ENCODE results near the gene BICD1.

The BICD1 gene

DNA sequence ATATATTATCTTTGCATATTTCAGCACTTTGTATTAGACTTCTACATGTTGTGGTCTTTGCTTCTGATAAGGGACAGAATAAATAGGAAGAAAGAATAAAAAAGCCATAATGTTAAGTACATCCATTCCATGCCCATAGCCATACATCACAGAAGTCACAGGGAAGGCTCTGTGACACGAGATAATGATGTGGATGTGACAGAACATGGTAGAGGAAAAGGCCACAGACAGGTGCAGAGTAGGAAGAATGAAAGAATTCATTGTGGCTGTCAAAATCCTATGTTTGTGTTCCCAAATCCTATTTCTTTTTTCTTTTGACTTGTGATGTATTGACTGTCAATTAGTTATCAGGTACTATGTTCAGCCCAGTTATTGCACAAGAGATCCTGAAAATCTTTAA lies 38.4 kb downstream of the BICD1 start:
- H3K27ac ChIP-seq (replicated peaks) = no peak overlapping the region
- no peaks in the 10 kb centered on the region for H3K27me3 ChIP-seq (ENCODE audit: insufficient read depth, poor library complexity, severe bottlenecking)
- TF ChIP-seq, protein P1, sequence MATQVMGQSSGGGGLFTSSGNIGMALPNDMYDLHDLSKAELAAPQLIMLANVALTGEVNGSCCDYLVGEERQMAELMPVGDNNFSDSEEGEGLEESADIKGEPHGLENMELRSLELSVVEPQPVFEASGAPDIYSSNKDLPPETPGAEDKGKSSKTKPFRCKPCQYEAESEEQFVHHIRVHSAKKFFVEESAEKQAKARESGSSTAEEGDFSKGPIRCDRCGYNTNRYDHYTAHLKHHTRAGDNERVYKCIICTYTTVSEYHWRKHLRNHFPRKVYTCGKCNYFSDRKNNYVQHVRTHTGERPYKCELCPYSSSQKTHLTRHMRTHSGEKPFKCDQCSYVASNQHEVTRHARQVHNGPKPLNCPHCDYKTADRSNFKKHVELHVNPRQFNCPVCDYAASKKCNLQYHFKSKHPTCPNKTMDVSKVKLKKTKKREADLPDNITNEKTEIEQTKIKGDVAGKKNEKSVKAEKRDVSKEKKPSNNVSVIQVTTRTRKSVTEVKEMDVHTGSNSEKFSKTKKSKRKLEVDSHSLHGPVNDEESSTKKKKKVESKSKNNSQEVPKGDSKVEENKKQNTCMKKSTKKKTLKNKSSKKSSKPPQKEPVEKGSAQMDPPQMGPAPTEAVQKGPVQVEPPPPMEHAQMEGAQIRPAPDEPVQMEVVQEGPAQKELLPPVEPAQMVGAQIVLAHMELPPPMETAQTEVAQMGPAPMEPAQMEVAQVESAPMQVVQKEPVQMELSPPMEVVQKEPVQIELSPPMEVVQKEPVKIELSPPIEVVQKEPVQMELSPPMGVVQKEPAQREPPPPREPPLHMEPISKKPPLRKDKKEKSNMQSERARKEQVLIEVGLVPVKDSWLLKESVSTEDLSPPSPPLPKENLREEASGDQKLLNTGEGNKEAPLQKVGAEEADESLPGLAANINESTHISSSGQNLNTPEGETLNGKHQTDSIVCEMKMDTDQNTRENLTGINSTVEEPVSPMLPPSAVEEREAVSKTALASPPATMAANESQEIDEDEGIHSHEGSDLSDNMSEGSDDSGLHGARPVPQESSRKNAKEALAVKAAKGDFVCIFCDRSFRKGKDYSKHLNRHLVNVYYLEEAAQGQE (IDR thresholded peaks at IDR 0.05; ENCODE audit: insufficient replicate concordance, low read depth) = no peak
- TF ChIP-seq POLR2AphosphoS5 (IDR thresholded peaks at IDR 0.05; ENCODE audit: low read depth) (no peak), GABPA (IDR thresholded peaks at IDR 0.05; ENCODE audit: low read depth) (no peak), SPI1 (IDR thresholded peaks at IDR 0.05; ENCODE audit: borderline replicate concordance, low read depth) (no peak)
- TF ChIP-seq, protein P2, sequence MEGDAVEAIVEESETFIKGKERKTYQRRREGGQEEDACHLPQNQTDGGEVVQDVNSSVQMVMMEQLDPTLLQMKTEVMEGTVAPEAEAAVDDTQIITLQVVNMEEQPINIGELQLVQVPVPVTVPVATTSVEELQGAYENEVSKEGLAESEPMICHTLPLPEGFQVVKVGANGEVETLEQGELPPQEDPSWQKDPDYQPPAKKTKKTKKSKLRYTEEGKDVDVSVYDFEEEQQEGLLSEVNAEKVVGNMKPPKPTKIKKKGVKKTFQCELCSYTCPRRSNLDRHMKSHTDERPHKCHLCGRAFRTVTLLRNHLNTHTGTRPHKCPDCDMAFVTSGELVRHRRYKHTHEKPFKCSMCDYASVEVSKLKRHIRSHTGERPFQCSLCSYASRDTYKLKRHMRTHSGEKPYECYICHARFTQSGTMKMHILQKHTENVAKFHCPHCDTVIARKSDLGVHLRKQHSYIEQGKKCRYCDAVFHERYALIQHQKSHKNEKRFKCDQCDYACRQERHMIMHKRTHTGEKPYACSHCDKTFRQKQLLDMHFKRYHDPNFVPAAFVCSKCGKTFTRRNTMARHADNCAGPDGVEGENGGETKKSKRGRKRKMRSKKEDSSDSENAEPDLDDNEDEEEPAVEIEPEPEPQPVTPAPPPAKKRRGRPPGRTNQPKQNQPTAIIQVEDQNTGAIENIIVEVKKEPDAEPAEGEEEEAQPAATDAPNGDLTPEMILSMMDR (IDR thresholded peaks at IDR 0.05; ENCODE audit: insufficient read depth, low read length) = no peak
- H3K4me3 ChIP-seq (replicated peaks; ENCODE audit: insufficient read depth, low read length) = no peak overlapping the region
- no peak for DNase-seq (ENCODE audit: low read depth in 1 of 2, low spot score in 1 of 2)

DNA sequence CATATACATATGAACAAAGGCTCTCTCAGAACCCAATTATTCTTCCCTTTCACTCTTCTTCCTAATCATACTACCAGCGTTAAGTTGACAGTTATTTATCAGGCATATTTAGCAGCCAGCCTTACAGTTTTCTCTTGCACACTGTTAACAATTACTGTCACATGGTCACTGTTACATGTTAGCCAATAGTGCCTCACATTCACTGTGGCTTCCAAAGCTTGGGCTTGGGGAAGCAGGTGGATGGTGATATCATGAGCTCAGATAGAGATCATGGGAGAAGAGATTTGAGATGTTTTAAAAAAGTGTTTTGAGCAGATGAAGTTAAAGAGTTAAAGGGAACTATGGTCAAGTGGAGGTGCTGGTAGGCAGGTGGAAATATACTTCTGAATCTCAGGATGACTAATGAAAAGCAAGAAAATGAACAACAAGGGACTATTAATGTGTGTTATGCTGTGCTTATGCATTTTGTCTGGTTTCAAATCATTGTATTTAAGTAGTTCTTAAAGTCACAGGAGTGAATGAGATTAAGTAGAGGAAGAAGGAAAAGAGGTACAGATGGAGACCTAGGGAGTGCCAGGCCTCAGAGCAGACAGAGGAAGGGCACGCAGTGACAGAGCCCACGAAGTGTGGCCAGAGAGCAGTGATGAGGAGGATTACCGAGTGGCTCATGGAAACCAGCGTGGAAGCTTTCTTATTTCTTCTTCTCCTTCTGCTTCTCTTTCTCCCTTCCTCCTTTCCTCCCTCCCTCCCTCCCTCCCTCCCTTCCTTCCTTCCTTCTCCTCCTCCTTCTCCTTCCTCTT lies 39.6 kb downstream of the BICD1 start:
- Histone ChIP-seq H3K27me3 (ENCODE audit: insufficient read depth, poor library complexity, severe bottlenecking) (no peaks in the 10 kb centered on the region), H3K27ac (replicated peaks) (no peak overlapping the region), H3K4me3 (replicated peaks; ENCODE audit: insufficient read depth, low read length) (no peak overlapping the region)
- no peak for DNase-seq (ENCODE audit: low read depth in 1 of 2, low spot score in 1 of 2)
- TF ChIP-seq, protein P2 (IDR thresholded peaks at IDR 0.05; ENCODE audit: insufficient read depth, low read length) = no peak
- TF ChIP-seq GABPA (IDR thresholded peaks at IDR 0.05; ENCODE audit: low read depth) (no peak), SPI1 (IDR thresholded peaks at IDR 0.05; ENCODE audit: borderline replicate concordance, low read depth) (no peak), POLR2AphosphoS5 (IDR thresholded peaks at IDR 0.05; ENCODE audit: low read depth) (no peak)
- TF ChIP-seq, protein P1 (IDR thresholded peaks at IDR 0.05; ENCODE audit: insufficient replicate concordance, low read depth) = no peak

DNA sequence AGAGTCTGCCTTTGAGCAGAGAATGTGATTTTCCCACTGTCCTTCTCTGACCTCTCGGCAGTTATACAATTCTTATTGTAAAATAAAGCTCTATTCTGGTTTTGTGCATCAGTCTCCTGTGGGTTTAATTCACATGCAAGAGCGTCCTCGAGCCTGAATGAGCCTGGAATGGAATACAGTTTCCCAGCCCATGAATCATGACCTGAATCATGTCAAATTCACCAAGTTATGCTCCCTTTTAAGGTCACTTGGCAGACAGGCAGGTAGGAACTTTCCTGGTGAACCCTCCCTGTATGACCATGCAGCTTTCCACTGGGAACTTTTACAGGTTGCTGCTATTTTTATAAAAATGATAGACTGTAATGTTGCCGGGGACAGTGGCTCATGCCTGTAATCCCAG lies 41.7 kb downstream of the BICD1 start:
- no peak for TF ChIP-seq POLR2AphosphoS5 (IDR thresholded peaks at IDR 0.05; ENCODE audit: low read depth)
- TF ChIP-seq, protein P1 (IDR thresholded peaks at IDR 0.05; ENCODE audit: insufficient replicate concordance, low read depth) = no peak
- TF ChIP-seq, protein P2 (IDR thresholded peaks at IDR 0.05; ENCODE audit: insufficient read depth, low read length) = no peak
- TF ChIP-seq SPI1 (IDR thresholded peaks at IDR 0.05; ENCODE audit: borderline replicate concordance, low read depth) = no peak
- no peak for TF ChIP-seq GABPA (IDR thresholded peaks at IDR 0.05; ENCODE audit: low read depth)
- Histone ChIP-seq H3K4me3 (replicated peaks; ENCODE audit: insufficient read depth, low read length) (no peak overlapping the region), H3K27me3 (ENCODE audit: insufficient read depth, poor library complexity, severe bottlenecking) (no peaks in the 10 kb centered on the region), H3K27ac (replicated peaks) (no peak overlapping the region)
- no peak for DNase-seq (ENCODE audit: low read depth in 1 of 2, low spot score in 1 of 2)

All from HL-60 (cell line).